Stimulated activated CD4-positive, alpha-beta T cell treated with anti-CD3 and anti-CD28 coated beads, TNF-alpha, amount 100 ng/mL, for 24 hours (primary cell): ENCODE results near the gene NDUFAF8.
A peak's percentile ranks its signal among the peaks of the same experiment; 100 is the strongest.

Source experiments
- DNase-seq, 3 experiments: peaks; one replicate each; pipeline ENCODE4 v3.0.0-alpha.2; 2020; ENCODE audit warnings: low read depth in 3 of 3

Gene NDUFAF8

GRCh38 chr17:81238815-81239713, at the start of gene NDUFAF8, which contains the start of gene TEPSIN:
Gene NDUFAF8 (plus strand): TSS chr17:81239318. CDS start chr17:81239364, 46 bp downstream.
Gene TEPSIN (minus strand): TSS chr17:81239055. CDS start chr17:81239033, 22 bp downstream.
- DNase-seq: peak; percentile 90 to 94 (median 90)

- no peak for DNase-seq
These were observed 49.2 kb upstream of the NDUFAF8 start for GRCh38 chr17:81189670-81190530.

GRCh38 chr17:81190591-81190990, 48.5 kb upstream of the NDUFAF8 start:
- no peak for DNase-seq

- DNase-seq: no peak
These were observed 48.0 kb upstream of the NDUFAF8 start for GRCh38 chr17:81191116-81191515.

- DNase-seq: no peak
These were observed 47.5 kb upstream of the NDUFAF8 start for GRCh38 chr17:81191646-81192045.

- DNase-seq: no peak
These were observed 46.6 kb upstream of the NDUFAF8 start for GRCh38 chr17:81192386-81193050.

- no peak for DNase-seq
These were observed 46.1 kb upstream of the NDUFAF8 start for GRCh38 chr17:81193051-81193410.

- DNase-seq: no peak
These were observed 45.5 kb upstream of the NDUFAF8 start for GRCh38 chr17:81193470-81194224.

- DNase-seq: no peak
These were observed 44.8 kb upstream of the NDUFAF8 start for GRCh38 chr17:81194225-81194760.

GRCh38 chr17:81194941-81195901, 43.9 kb upstream of the NDUFAF8 start:
- no peak for DNase-seq

GRCh38 chr17:81195941-81196495, 43.1 kb upstream of the NDUFAF8 start:
- no peak for DNase-seq

GRCh38 chr17:81196505-81197408, 42.4 kb upstream of the NDUFAF8 start:
- DNase-seq: no peak

- no peak for DNase-seq
These were observed 41.7 kb upstream of the NDUFAF8 start for GRCh38 chr17:81197409-81197795.

GRCh38 chr17:81197831-81198490, 41.2 kb upstream of the NDUFAF8 start:
- no peak for DNase-seq

- DNase-seq: no peak
These were observed 40.2 kb upstream of the NDUFAF8 start for GRCh38 chr17:81198826-81199481.

- DNase-seq: no peak
These were observed 39.7 kb upstream of the NDUFAF8 start for GRCh38 chr17:81199482-81199830.

GRCh38 chr17:81200201-81200600, 38.9 kb upstream of the NDUFAF8 start:
- DNase-seq: no peak
